NCI-H748 treated with DMSO at 0.1 percent for 48 hours (cell line): ENCODE measurements around the gene TCF12.
"Not testable (repeated sequence)": the region's sequence is repeated elsewhere in the genome, so short reads cannot be mapped to it uniquely, and the experiment has no call there.

Source experiments
- DNase-seq: peaks from one replicate; lab custom pipeline; 2025; lab: John Stamatoyannopoulos, UW

Gene TCF12

DNA sequence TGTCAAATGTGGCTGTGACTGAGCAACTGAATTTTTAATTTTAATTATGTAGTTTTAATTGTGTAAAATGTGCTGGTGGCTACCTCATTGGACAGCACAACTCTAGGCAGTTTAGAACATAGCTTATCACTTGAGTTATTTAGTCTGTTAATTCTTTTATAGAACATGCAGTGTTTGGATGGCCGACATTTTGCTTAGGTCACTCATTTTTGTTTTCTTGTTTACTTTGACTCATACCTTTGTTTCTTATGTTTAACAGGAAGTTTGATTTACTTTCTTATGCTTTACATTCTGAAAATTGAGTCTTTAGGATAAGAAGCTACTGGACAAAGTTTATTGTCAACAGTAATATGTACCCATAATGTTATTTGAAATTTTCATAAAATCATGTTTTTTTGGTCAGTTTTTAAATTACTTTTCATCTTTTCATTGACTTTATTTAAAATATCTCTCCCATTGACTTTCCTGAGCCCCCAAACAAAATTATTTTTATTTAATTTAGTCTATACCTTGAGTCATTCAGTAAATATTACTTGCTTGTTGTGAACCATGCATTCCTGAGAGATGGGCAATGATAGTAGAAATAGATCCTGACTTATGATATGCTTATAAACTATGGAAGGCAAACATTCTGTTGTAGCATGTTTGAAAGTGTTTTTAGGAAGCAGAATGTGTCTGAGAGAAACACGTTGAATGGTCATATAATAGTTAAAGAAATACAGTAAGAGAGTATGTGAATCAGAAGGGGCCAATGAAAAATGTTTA is 60.6 kb downstream of the TCF12 start:
- no peak for DNase-seq

DNA sequence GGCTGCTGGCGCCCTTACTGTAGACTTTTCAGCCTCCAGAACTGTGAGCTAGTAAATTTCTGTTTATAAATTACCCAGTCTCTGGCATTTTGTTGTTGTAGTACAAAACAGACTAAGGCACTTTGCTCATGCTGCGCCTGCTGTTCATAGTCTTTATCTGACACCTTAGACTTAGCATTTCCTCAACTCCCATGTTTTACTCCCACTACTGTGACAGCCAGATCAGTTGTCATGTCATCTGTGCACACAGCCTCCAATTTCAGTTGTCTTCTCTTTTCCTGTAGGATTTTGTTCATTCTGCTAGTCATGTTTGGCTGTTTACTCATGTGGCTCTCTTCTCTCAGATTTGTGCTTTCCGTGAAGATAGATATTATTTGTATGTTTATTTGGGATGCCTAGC is 62.0 kb downstream of the TCF12 start:
- no peak for DNase-seq

DNA sequence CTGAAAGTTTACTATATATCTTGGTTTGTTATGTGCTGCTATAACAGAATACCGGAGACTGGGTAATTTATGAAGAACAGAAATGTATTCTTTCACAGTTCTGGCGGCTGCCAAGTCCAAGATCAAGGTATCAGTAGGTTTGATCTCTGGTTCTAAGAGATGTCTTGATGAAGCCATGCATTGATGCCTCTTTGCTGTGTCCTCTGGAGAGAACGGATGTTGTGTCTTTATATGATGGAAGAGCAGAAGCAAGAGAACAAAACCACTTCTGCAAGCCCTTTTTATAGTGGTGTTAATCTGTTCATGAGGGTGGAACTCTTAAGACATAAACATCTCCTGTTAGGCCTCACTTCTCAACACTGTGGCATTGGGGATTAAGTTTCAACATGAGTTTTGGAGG is 62.7 kb downstream of the TCF12 start:
- DNase-seq: no peak

GRCh38 chr15:56982987-56983386 is 64.5 kb downstream of the TCF12 start:
- no peak for DNase-seq

- no peak for DNase-seq
Observed at GRCh38 chr15:56984681-56985481, 66.4 kb downstream of the TCF12 start.

DNA sequence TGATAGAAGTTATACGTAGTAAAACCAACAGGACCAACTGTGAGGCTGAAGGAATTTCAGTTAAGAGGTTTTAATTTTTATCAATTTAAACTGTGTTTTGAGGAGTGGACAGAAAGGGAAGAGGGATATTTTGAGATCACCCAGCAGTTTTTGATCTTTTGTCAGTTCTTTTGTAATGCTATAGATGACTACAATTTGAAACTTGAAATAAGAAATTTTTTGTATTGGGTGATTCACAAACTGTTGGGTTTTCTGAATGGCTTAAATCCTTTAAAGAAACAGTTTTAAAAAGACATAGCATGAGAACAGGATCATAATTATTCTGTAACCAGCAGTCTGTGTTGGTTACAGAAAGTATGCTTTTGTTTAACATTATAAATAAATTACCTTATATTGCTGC is 67.4 kb downstream of the TCF12 start:
- no peak for DNase-seq

- no peak for DNase-seq
Observed at GRCh38 chr15:56987286-56987685, 68.8 kb downstream of the TCF12 start.

DNA sequence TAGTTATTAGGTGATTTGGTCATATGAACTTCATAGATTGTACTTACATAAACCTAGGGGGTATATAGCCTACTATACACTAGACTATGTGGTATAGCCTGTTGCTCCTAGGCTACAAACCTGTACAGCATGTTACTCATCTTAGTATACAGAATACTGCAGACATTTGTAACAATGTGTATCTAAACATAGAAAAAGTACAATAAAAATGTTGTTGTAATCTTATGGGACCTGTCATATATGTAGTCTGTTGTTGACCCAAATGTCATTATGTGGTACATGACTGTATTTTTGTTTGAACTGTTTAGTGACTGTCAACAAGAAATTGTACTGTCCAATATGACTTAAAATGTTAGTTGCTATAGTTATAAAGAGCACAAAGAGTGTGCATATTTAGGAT is 69.8 kb downstream of the TCF12 start:
- no peak for DNase-seq

- DNase-seq: no peak
Observed at GRCh38 chr15:56989411-56989924, 71.0 kb downstream of the TCF12 start.

GRCh38 chr15:56991017-56991416 is 72.6 kb downstream of the TCF12 start:
- DNase-seq: no peak

DNA sequence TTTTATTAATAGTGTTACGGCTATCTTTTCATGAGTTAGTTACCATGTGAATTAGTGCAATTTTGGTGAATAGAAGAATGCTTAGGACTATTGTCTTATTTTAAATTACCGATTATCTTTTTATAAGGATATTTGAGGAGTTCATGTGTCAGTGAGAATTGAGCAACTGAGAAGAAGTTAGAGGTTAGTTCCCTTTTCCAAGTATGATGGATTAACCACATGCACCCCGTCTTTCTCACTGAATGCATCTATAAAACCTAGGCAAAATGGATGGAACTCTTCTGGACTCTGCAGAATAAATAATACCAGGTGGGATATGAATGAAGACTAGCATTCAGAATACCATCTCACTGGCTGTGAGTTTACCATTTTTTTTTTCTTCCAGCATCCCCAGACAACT is 74.3 kb downstream of the TCF12 start:
- no peak for DNase-seq

GRCh38 chr15:56994280-56994679 is 75.8 kb downstream of the TCF12 start:
- DNase-seq: no peak

- no peak for DNase-seq
Observed at GRCh38 chr15:56996093-56996492, 77.6 kb downstream of the TCF12 start.

GRCh38 chr15:56996746-56997470 is 78.5 kb downstream of the TCF12 start:
- DNase-seq: no peak

DNA sequence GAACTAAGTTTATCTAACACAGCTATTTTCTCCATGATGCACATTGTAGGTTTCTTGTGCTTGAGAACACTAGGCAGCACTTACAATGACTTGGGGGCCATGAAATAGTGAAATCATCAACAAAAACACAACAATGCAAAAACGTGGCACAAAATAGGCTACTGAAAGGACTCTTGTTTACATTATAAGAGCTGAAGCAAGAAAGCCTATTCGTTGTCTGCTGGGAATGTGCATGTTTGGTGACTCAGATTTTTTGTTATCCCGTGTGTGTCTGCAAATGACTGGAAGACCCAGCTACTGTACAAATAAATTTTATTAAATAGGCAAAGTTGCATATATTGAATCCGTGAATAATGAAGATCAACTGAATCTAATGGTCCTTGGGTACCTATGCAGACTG is 85.0 kb downstream of the TCF12 start:
- no peak for DNase-seq

- DNase-seq: no peak
Observed at GRCh38 chr15:57005244-57005643, 86.8 kb downstream of the TCF12 start.

- not testable (repeated sequence) for DNase-seq
Observed at GRCh38 chr15:57007797-57008196, 89.4 kb downstream of the TCF12 start.

DNA sequence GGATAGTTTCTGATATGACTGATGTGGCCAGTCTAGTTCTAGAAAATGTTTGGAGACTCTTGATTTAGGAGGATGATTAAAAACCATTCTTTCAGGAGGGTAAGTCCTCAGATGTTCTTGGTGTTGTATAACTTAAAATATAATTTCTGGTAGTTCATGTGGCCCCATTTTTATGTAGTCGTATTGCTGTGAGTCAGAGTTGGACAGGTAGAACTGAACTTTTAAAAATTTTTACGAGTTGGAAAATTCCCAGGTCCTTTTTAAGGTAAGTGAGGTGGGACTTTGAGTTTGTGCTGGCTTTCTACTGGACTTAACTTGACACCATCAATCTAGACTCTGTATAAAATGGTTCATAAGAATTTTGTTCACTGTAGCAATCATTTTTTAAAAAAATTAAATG is 92.3 kb downstream of the TCF12 start:
- DNase-seq: no peak

DNA sequence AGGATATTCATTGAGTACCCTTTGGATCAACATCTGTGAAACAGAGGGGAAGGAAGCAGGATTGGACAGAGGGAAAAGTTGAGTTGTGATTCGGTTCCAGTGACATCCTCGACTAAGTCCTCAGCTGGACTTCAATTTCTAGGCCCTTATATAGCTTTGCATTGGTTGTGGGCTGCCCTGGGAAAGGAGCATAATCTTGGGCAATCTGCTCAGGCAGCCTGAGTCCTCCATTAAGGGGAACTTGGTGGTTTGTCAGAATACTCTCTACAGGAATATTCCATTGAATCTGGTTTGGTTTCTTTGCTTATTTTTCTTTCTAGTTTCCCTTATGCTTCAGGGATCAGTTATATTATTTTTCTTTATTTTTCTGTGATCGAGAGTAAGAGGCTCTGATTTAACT is 94.1 kb downstream of the TCF12 start:
- DNase-seq: no peak

- DNase-seq: not testable (repeated sequence)
Observed at GRCh38 chr15:57014896-57015295, 96.5 kb downstream of the TCF12 start.

DNA sequence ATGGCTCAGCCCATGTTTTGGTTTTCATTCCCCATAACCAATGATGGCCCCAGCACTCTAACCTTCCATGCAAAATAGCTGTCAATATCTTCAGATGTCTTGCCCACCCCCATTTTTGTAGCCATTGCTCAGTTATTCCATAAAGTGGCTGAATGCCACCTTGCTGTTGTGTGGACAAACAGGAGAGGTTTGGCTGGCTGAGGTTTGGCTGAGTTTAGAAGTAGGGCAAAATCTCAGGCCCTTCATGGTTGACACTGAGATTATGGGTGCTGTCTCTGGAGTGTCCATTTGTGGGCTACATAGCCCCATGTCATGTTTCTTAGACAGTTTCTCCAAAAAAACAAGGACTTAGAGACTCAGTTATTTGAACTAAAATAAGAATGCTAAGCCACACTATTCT is 96.9 kb downstream of the TCF12 start:
- no peak for DNase-seq

DNA sequence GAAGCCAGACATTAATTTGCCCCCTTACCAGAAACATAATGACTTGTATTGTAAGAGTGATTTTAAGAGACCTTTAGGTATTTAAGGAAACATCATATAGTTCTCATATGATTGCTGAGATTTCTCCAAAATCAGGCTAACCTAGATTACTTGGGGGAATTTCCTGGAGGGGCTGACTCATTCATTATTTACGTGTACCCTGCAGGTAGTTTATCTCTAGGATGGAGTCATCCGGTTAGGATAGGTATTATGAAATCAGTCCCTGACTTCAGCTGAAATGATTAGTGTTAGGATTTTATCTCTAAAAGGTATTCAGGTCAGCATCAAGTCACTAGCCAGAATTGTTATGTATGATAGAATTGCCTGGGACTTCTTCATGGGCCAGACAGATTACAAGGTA is 97.5 kb downstream of the TCF12 start:
- DNase-seq: no peak

DNA sequence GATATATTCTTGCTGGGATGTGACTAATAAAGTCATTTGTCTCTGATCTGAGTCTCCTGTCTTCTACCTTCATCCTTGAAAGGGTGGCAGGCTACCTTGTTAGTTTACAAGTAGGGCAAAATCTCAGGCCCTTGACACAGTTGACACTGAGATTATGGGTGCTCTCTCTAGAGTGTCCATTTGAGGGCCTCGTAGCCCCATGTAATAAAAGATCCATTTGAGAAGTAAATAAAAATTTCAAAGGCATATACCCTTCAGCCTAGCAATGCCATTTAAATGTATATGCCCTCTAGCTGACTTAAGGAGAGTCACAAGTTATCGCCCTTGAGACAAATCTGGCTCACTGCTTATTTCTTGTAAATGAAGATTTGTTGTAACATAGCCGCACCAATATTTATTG is 98.6 kb downstream of the TCF12 start:
- no peak for DNase-seq
